HEK293 (cell line): ENCODE data around the gene INPP5D.

ENCODE experiments used
- TCF7L2 ChIP-seq: IDR thresholded peaks from 2 replicates; pipeline ENCODE4 v1.6.1; 2011; ENCODE audit warnings: low read depth, mild to moderate bottlenecking, inconsistent platforms, low read length, moderate library complexity, borderline replicate concordance
- ZNF138 ChIP-seq: fragments of 450-650 bp; formaldehyde crosslinking; IDR thresholded peaks from 2 replicates; pipeline ENCODE4 v1.5.1; 2016; ENCODE audit warnings: missing biosample characterization, missing genetic modification characterization, borderline replicate concordance
- ZNF311 ChIP-seq: fragments of 450-650 bp; formaldehyde crosslinking; IDR thresholded peaks from 2 replicates; pipeline ENCODE4 v1.5.1; 2017; ENCODE audit warnings: missing biosample characterization, missing genetic modification characterization, borderline replicate concordance
- ZNF394 ChIP-seq: fragments of 450-650 bp; formaldehyde crosslinking; IDR thresholded peaks from 2 replicates; pipeline ENCODE4 v1.5.1; 2016; ENCODE audit warnings: missing biosample characterization, missing genetic modification characterization, mild to moderate bottlenecking, moderate library complexity, borderline replicate concordance
- ZNF629 ChIP-seq: fragments of 450-650 bp; formaldehyde crosslinking; IDR thresholded peaks from 2 replicates; pipeline ENCODE4 v1.5.1; 2017; ENCODE audit warnings: missing biosample characterization, missing genetic modification characterization
- ZNF670 ChIP-seq: fragments of 450-650 bp; formaldehyde crosslinking; IDR thresholded peaks from 2 replicates; pipeline ENCODE4 v1.5.1; 2016; ENCODE audit warnings: missing biosample characterization, missing genetic modification characterization, low read depth
- ZNF707 ChIP-seq: fragments of 450-650 bp; formaldehyde crosslinking; IDR thresholded peaks from 2 replicates; pipeline ENCODE4 v1.5.1; 2016; ENCODE audit warnings: missing biosample characterization, missing genetic modification characterization
- ZNF768 ChIP-seq: fragments of 450-650 bp; formaldehyde crosslinking; IDR thresholded peaks from 2 replicates; pipeline ENCODE4 v1.5.1; 2018; ENCODE audit warnings: missing biosample characterization, mild to moderate bottlenecking, missing genetic modification characterization
- ZNF777 ChIP-seq: fragments of 450-650 bp; formaldehyde crosslinking; IDR thresholded peaks from 2 replicates; pipeline ENCODE4 v1.5.1; 2017; ENCODE audit warnings: missing biosample characterization, missing genetic modification characterization, borderline replicate concordance
- ZSCAN16 ChIP-seq: fragments of 450-650 bp; formaldehyde crosslinking; IDR thresholded peaks from 2 replicates; pipeline ENCODE4 v1.5.1; 2016; ENCODE audit warnings: missing biosample characterization, missing genetic modification characterization
- TF ChIP-seq, protein P1 (sequence below): fragments of 450-650 bp; IDR thresholded peaks from 2 replicates; pipeline ENCODE4 v1.5.1; 2018; ENCODE audit warnings: missing biosample characterization, mild to moderate bottlenecking, missing genetic modification characterization
- TF ChIP-seq, protein P2 (sequence below): fragments of 450-650 bp; formaldehyde crosslinking; IDR thresholded peaks from 2 replicates; pipeline ENCODE4 v1.5.1; 2016; ENCODE audit warnings: missing biosample characterization, missing genetic modification characterization
- TF ChIP-seq, protein P3 (sequence below): fragments of 450-650 bp; IDR thresholded peaks from 2 replicates; pipeline ENCODE4 v1.5.1; 2018; ENCODE audit warnings: missing biosample characterization, missing genetic modification characterization
- TF ChIP-seq, protein P4 (sequence below): fragments of 450-650 bp; formaldehyde crosslinking; IDR thresholded peaks from 2 replicates; pipeline ENCODE4 v1.5.1; 2016; ENCODE audit warnings: missing biosample characterization, missing genetic modification characterization

DNA sequence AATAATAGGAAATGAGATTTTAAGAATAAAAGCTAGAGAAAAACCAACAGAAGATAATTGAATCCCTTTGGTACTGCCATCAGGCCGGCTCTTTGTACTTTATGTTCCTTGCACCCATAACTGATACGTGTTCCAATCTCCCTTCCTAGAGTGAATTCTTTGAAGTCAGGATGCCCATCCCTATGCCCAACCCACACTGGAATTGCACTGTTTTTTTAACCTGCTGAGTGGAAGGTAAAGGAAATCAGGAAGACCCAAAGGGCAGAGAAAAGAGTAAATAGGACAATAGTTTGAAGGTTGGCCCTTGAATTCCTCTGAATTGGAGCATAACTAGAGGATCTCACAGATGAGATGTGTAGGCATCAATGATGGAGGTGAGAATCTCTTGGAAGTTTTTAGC lies 187.0 kb downstream of the INPP5D start:
- TF ChIP-seq, protein P1, sequence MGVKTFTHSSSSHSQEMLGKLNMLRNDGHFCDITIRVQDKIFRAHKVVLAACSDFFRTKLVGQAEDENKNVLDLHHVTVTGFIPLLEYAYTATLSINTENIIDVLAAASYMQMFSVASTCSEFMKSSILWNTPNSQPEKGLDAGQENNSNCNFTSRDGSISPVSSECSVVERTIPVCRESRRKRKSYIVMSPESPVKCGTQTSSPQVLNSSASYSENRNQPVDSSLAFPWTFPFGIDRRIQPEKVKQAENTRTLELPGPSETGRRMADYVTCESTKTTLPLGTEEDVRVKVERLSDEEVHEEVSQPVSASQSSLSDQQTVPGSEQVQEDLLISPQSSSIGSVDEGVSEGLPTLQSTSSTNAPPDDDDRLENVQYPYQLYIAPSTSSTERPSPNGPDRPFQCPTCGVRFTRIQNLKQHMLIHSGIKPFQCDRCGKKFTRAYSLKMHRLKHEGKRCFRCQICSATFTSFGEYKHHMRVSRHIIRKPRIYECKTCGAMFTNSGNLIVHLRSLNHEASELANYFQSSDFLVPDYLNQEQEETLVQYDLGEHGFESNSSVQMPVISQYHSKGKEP: no peak
- TF ChIP-seq, protein P2, sequence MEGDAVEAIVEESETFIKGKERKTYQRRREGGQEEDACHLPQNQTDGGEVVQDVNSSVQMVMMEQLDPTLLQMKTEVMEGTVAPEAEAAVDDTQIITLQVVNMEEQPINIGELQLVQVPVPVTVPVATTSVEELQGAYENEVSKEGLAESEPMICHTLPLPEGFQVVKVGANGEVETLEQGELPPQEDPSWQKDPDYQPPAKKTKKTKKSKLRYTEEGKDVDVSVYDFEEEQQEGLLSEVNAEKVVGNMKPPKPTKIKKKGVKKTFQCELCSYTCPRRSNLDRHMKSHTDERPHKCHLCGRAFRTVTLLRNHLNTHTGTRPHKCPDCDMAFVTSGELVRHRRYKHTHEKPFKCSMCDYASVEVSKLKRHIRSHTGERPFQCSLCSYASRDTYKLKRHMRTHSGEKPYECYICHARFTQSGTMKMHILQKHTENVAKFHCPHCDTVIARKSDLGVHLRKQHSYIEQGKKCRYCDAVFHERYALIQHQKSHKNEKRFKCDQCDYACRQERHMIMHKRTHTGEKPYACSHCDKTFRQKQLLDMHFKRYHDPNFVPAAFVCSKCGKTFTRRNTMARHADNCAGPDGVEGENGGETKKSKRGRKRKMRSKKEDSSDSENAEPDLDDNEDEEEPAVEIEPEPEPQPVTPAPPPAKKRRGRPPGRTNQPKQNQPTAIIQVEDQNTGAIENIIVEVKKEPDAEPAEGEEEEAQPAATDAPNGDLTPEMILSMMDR (tag by site-specific recombination): no peak
- TF ChIP-seq, protein P3, sequence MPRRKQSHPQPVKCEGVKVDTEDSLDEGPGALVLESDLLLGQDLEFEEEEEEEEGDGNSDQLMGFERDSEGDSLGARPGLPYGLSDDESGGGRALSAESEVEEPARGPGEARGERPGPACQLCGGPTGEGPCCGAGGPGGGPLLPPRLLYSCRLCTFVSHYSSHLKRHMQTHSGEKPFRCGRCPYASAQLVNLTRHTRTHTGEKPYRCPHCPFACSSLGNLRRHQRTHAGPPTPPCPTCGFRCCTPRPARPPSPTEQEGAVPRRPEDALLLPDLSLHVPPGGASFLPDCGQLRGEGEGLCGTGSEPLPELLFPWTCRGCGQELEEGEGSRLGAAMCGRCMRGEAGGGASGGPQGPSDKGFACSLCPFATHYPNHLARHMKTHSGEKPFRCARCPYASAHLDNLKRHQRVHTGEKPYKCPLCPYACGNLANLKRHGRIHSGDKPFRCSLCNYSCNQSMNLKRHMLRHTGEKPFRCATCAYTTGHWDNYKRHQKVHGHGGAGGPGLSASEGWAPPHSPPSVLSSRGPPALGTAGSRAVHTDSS (tag by site-specific recombination): no peak
- TF ChIP-seq ZNF138 (tag by site-specific recombination) (no peak), ZNF707 (tag by site-specific recombination) (no peak), ZNF311 (tag by site-specific recombination) (no peak), ZNF670 (tag by site-specific recombination) (no peak), ZSCAN16 (tag by site-specific recombination) (no peak), ZNF629 (tag by site-specific recombination) (no peak), TCF7L2 (no peak), ZNF394 (tag by site-specific recombination) (no peak), ZNF777 (tag by site-specific recombination) (no peak), ZNF768 (tag by site-specific recombination) (no peak)
- TF ChIP-seq, protein P4, sequence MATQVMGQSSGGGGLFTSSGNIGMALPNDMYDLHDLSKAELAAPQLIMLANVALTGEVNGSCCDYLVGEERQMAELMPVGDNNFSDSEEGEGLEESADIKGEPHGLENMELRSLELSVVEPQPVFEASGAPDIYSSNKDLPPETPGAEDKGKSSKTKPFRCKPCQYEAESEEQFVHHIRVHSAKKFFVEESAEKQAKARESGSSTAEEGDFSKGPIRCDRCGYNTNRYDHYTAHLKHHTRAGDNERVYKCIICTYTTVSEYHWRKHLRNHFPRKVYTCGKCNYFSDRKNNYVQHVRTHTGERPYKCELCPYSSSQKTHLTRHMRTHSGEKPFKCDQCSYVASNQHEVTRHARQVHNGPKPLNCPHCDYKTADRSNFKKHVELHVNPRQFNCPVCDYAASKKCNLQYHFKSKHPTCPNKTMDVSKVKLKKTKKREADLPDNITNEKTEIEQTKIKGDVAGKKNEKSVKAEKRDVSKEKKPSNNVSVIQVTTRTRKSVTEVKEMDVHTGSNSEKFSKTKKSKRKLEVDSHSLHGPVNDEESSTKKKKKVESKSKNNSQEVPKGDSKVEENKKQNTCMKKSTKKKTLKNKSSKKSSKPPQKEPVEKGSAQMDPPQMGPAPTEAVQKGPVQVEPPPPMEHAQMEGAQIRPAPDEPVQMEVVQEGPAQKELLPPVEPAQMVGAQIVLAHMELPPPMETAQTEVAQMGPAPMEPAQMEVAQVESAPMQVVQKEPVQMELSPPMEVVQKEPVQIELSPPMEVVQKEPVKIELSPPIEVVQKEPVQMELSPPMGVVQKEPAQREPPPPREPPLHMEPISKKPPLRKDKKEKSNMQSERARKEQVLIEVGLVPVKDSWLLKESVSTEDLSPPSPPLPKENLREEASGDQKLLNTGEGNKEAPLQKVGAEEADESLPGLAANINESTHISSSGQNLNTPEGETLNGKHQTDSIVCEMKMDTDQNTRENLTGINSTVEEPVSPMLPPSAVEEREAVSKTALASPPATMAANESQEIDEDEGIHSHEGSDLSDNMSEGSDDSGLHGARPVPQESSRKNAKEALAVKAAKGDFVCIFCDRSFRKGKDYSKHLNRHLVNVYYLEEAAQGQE (tag by site-specific recombination): no peak
